22Rv1 (cell line): ENCODE data around the gene PRDM11.

ENCODE experiments used
- CTCF ChIP-seq: fragments of 450-650 bp; IDR thresholded peaks from 2 replicates; pipeline ENCODE4 v1.5.1; 2017; ENCODE audit warnings: mild to moderate bottlenecking
- ZFX ChIP-seq: fragments of 450-650 bp; IDR thresholded peaks from 2 replicates; pipeline ENCODE4 v1.6.1; 2017; ENCODE audit warnings: antibody characterized with exemption, borderline replicate concordance

- TF ChIP-seq CTCF = no peak
- no peak for TF ChIP-seq ZFX
Measured at GRCh38 chr11:45252877-45253276, 106.4 kb downstream of the PRDM11 start.
